AG09309 (cell line): ENCODE measurements around the gene CFAP161.

Experiments
- DNase-seq: peaks from one replicate; pipeline ENCODE4 v3.0.0-alpha.2; 2010; ENCODE audit warnings: low read depth
- H3K4me3 ChIP-seq: 2 replicates; pipeline ENCODE4 v1.5.1; 2011; ENCODE audit warnings: mild to moderate bottlenecking, low read depth, low read length, moderate library complexity; ENCODE audit not compliant: control insufficient read depth
- TF ChIP-seq, protein P1 (sequence below): IDR thresholded peaks from 2 replicates; pipeline ENCODE4 v1.5.1; 2011; ENCODE audit warnings: mild to moderate bottlenecking, low read depth, low read length, inconsistent platforms; ENCODE audit not compliant: insufficient read depth, control insufficient read depth; ENCODE audit errors: missing control alignments

The CFAP161 gene

GRCh38 chr15:81088470-81089013 lies 45.5 kb upstream of the CFAP161 start:
- TF ChIP-seq, protein P1, sequence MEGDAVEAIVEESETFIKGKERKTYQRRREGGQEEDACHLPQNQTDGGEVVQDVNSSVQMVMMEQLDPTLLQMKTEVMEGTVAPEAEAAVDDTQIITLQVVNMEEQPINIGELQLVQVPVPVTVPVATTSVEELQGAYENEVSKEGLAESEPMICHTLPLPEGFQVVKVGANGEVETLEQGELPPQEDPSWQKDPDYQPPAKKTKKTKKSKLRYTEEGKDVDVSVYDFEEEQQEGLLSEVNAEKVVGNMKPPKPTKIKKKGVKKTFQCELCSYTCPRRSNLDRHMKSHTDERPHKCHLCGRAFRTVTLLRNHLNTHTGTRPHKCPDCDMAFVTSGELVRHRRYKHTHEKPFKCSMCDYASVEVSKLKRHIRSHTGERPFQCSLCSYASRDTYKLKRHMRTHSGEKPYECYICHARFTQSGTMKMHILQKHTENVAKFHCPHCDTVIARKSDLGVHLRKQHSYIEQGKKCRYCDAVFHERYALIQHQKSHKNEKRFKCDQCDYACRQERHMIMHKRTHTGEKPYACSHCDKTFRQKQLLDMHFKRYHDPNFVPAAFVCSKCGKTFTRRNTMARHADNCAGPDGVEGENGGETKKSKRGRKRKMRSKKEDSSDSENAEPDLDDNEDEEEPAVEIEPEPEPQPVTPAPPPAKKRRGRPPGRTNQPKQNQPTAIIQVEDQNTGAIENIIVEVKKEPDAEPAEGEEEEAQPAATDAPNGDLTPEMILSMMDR: no peak
- no peak overlapping the region for H3K4me3 ChIP-seq
- DNase-seq: no peak

DNA sequence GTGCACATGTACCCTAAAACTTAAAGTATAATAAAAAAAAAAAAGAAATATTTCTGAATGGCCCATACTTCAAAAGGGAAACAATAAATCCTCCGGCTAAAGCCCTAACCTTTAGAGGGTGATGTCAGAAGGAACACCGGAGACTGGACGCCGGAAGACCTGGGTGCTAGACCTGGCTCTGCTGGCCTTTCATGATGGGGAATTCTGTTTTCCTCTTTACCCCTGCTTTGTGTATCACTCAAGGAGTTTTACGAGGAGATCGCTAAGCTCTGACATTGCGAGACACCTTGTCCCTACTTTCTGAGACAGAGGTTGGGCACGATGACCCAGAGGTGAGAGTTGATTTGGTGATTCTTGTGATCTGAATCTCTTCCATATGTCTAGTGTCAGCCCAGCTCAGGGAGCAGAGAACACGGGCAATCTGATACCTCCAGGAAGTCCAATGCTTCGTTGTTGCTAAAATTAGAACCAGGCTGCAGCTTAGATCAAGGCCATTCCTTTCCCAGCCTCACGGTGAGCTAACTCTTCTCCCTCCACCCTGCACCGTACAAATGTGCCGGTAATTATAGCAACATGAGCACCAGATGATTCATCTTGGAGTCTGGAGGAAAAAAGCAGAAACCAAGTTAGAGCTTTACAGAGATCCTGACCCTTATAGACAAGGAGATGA lies 42.0 kb upstream of the CFAP161 start:
- TF ChIP-seq, protein P1: no peak
- peak; percentile 88 for DNase-seq
- H3K4me3 ChIP-seq: no peak overlapping the region

- H3K4me3 ChIP-seq: no peak overlapping the region
- no peak for DNase-seq
- TF ChIP-seq, protein P1: no peak
Observed at GRCh38 chr15:81092559-81092902, 41.5 kb upstream of the CFAP161 start.

DNA sequence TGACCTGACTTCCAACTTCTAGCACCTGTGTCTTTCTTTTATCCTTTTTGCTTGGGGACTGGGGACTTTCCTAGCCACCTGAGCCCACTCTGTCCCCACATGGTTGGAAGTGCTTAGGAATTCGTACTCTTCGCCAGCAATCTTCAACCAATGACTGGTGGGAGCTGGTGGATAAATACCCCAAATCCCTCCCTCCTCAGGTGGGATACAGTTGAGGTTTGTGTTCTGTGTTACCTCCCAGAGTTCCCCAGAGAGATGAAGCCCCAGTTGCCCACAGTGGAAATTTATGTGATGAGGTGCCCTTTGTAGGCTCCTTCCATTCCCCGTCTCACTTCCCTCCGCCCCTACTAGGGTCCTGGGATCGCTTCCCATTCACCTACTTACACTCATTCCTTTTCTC lies 40.1 kb upstream of the CFAP161 start:
- no peak for DNase-seq
- TF ChIP-seq, protein P1: no peak
- H3K4me3 ChIP-seq: no peak overlapping the region

DNA sequence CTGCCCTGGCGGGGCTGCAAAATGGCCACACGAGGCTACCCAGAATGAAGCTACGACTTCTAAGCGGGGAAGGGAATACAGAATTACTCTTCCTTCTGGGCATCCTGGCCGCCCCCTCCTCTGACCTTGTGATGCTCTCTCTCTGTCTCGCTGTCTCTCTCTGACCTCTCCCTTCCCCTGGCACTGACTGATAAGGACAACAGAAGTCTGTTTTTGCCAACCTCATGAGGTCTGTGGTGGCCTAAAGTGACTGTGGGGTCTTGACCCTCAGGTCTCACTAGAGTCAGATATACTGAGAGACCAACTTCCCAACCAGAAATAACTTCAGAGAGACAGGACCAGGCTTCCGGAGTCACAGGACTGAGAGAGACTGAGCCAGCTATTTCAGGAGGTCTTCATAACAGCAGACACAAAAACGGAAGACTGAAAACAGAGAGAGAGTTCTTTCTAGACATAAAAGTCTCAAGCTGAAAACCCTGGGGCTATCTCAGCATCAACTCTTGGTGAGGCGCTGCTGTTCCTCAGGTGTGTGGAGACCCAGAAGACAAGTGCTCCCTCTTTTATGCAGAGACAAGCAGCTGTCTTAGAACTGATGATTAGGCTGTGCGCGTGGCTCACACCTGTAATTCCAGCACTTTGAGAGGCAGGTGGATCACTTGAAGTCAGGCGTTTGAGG lies 38.2 kb upstream of the CFAP161 start:
- TF ChIP-seq, protein P1: no peak
- no peak for DNase-seq
- no peak overlapping the region for H3K4me3 ChIP-seq

- TF ChIP-seq, protein P1: no peak
- H3K4me3 ChIP-seq: no peak overlapping the region
- no peak for DNase-seq
Observed at GRCh38 chr15:81096398-81096797, 37.7 kb upstream of the CFAP161 start.
